ENCODE data around the gene OGN.

GRCh38 chr9:92426501-92427145, 22.2 kb upstream of the OGN start:
- TF ChIP-seq CTCF (conservative IDR thresholded peaks at IDR 0.05) = no peak
- TF ChIP-seq ZFX (IDR thresholded peaks at IDR 0.05) = no peak

Data from C4-2B (cell line).